ENCODE data around the gene KRTAP3-1.

The KRTAP3-1 gene

DNA sequence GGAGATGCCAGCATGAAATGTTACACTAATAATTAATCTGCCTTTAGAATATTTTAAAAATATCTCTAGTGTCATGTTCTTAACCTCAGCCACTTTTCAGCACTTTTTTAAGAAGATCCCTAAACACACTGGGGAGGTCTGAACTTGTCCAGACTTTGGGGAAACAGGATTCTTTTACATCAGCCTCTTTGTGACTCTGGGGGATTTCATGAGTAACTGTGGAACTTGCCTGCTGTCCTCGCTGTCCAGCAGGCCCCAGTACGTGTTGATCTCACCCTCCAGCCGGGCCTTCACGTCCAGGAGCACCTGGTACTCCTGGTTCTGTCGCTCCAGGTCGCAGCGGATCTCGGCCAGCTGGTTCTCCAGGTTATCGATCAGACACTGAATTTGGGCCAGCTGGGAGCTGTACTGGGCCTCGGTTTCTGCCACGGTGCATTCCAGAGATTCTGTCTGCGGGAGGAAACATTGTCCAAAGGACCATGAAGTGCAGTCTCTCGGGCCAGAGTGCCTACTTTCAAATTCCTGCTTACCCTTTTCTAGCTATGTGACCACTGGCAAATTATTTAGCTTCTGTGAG, 30.3 kb downstream of the KRTAP3-1 start:
- DNase-seq (ENCODE audit: low spot score), result no peak

DNA sequence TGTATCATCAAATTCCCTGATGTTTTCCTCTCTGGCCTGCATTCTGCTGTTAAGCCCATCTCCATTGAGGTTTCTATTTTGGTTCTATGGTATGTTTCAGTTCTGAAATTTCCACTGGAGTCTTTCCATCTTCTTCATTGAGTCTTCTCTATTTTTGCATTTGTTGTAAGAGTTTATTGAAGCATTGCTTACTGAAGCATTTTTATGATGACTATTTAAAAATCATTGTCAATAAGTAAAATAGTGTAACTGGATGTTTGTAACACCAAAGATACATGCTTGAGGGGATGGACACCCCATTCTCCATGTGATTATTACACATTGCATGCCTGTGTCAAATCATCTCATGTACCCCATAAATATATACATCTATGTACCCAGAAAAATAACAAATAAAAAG, 33.4 kb downstream of the KRTAP3-1 start:
- DNase-seq (ENCODE audit: low spot score), result no peak

GRCh38 chr17:40974366-40974765, 34.6 kb downstream of the KRTAP3-1 start:
- no peak for DNase-seq (ENCODE audit: low spot score)

DNA sequence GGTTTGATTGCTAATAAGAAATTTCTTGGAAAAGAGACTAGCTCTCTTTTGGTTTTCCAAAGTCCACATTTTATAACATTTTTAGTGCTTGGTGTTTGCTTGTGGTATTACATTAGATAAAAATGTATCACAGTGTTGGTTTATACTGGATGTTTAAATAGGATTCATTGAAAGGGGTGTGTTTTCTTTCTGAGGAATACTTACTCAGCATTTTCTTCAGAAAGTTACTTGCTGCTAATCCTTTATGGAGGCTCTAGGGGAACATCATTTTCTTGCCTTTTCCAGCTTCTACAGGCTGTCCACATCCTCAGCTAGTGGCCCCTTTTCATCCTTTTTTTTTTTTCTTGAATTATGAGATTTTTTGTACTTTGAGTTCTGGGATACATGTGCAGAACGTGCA, 41.3 kb downstream of the KRTAP3-1 start:
- DNase-seq (ENCODE audit: low spot score), result no peak

- no peak for DNase-seq (ENCODE audit: low spot score)
Observed at GRCh38 chr17:40966848-40967247, 42.1 kb downstream of the KRTAP3-1 start, which contains the start of gene KRT39. KRT39 (minus strand) TSS chr17:40966948; CDS start chr17:40966856, 92 bp downstream.

- DNase-seq (ENCODE audit: low spot score), result no peak
Observed at GRCh38 chr17:40963838-40964237, 45.1 kb downstream of the KRTAP3-1 start.

GRCh38 chr17:40962059-40962561, 46.8 kb downstream of the KRTAP3-1 start:
- DNase-seq (ENCODE audit: low spot score), result no peak

DNA sequence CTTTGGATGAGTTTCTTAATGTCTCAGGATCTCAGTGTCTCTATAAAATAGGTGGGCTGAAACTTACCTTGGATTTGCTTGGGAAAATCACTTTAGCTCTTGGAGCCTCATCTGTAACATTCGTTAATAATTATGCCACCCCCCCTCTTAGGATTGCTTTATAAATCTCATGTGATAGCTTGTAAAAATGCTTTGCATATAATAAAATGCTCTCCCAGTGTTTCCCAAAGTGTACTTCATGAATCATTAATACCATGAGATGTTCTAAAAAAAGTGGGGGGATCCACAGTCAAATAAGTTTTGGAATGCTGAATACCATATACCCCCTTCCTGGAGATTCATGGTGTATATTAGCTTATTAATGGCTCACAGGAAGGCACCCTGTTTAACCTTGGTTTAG, 47.3 kb downstream of the KRTAP3-1 start:
- no peak for DNase-seq (ENCODE audit: low spot score)

DNA sequence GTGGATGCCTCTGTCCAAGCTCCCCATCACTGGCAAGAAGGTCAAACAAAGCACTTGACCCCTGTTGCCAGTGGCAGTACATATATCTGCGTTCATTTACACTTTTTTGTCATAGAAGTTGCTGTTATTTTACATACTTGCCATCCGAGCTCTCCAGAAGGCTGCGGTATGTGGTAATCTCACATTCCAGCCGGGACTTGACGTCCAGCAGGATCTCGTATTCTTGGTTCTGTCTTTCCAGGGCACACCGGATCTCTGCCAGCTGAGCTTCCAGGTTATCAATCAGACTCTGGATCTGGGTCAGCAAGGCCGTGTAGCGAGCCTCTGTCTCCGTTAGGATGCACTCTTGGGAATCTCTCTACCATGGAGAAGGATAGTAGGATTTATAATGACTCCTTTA, 48.8 kb downstream of the KRTAP3-1 start:
- no peak for DNase-seq (ENCODE audit: low spot score)
